Heart left ventricle (tissue), 13 donors: ENCODE measurements around the gene NEDD1.

ENCODE experiments used
- CTCF ChIP-seq, 12 donors: fragments of 200-600 bp; sonication (generic) in 4 of 12; IDR thresholded peaks; one replicate each; pipeline versions ENCODE4 v1.5.0 to v1.8.0; 2018 to 2022; ENCODE audit warnings: antibody characterized with exemption in 12 of 12, mild to moderate bottlenecking in 5 of 12
- POLR2A ChIP-seq, 2 donors: fragments of 450-650 bp; IDR thresholded peaks; one replicate each; pipeline ENCODE4 v1.6.1; 2017; ENCODE audit warnings: antibody characterized with exemption in 2 of 2, mild to moderate bottlenecking in 2 of 2, moderate library complexity in 2 of 2
- donor health status: ischemic (EF 13 %, LVEDD 7.1; RV severe dilation, severe dysfunction).
- donor health status: DM: no; HTN: yes; CAD: no.
- donor health status: DM: no; HTN: no; CAD: no.
- donor health status: ischemic (EF 25% LVEDD 6.9; RV normal size, moderate dysfunction).
- donor health status: ischemic (EF 25% LVEDD 5.7; RV mildly dilated, moderate dysfunction).
- donor health status: ischemic (EF 35%, LVEDD 5.7; RV mildly dilated, moderate dysfunction).
- donor health status: nonischemic (EF 11% LVEDD 7.7; RV severe dilation, severe dysfunction).
- donor health status: DM: yes; HTN: yes; CAD: no.
- donor health status: PGD.
- donor health status: ischemic (EF 29% LVEDD 5.4; RV normal size, mild dysfunction).
- donor health status: nonischemic (EF 23%, LVEDD 6.1; RV moderate dilation, normal function).

- TF ChIP-seq CTCF (IDR thresholded peaks at IDR 0.05) (no peak), POLR2A (IDR thresholded peaks at IDR 0.05) (no peak)
Observed at GRCh38 chr12:96906498-96906848, 584 bp upstream of the NEDD1 start.
